Measurements from ENCODE around the gene INTS11.
"Not testable (repeated sequence)": the region's sequence is repeated elsewhere in the genome, so short reads cannot be mapped to it uniquely, and the experiment has no call there.

The INTS11 gene

DNA sequence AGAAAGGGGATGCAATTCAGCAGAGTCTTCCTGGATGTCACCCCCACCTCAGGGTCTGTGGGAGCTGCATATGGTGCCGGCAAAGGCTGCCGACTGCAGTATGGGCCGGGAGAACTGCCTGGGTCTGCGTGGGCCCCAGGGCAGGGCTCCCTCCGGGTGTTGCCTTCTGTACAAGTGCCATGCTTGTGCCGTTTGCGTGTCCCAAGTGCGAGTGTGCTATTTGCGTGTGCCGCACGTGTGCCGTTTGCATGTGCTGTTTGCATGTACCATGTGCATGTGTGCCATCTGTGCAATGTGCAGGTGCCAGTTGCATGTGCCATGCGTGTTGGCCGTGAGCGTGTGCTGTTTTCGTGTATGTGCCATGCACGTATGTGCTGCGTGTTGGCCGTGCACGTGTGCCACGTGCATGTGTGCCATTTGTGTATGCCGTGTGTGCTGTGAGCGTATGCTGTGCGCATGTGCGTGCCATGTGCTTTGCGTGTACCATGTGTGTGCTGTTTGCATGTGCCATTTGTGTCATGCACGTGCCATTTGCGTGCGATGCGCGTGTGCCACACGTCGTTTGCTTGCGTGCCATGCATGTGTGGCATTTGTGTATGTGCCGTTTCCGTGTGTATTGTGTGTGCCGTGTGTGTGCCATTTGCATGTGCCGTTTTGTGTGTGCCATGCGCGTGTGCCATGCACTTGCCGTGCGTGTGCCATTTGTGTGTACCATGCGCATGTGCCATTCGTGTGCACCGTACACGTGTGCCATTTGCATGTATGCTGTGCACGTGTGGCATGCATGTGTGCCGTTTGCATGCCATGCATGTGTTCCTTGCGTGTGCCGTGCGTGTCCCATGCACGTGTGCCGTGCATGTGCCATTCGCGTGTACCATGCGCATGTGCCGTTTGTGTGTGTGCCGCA is 5.1 kb upstream of the INTS11 start:
- no peak for DNase-seq

DNA sequence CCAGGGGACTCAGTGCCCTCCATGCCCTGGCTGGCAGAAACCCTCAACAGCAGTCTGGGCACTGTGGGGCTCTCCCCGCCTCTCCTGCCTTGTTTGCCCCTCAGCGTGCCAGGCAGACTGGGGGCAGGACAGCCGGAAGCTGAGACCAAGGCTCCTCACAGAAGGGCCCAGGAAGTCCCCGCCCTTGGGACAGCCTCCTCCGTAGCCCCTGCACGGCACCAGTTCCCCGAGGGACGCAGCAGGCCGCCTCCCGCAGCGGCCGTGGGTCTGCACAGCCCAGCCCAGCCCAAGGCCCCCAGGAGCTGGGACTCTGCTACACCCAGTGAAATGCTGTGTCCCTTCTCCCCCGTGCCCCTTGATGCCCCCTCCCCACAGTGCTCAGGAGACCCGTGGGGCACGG is 3.8 kb upstream of the INTS11 start:
- no peak for DNase-seq

GRCh38 chr1:1327291-1327690 is 2.8 kb upstream of the INTS11 start:
- no peak for DNase-seq

GRCh38 chr1:1326075-1326605 is 1.7 kb upstream of the INTS11 start:
- DNase-seq = no peak

GRCh38 chr1:1325288-1326074 is 1.0 kb upstream of the INTS11 start:
- DNase-seq = no peak

- no peak for DNase-seq
These were observed 356 bp downstream of the INTS11 start for GRCh38 chr1:1324084-1324523.

DNA sequence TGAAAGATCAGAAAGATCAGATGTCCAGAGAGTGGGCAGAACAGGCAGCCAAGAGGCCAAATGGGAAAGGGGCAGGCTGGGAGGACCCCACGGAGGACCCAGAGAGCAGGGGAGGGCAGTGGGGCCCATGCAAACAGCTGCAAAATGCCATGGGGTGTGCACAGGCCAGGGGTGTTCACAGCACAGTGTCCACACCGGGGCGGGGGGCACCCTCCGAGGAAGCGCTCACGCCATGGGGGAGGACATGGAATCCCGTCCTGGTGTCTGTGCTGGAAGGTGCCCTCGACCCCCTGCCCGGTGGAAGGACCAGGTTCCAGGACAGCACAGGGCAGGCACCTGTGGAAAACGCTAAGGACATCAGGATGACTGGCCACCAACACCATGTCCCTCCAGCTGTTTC is 1.5 kb downstream of the INTS11 start:
- no peak for DNase-seq

- no peak for DNase-seq
These were observed 2.0 kb downstream of the INTS11 start for GRCh38 chr1:1322418-1322817.

- DNase-seq = no peak
These were observed 3.0 kb downstream of the INTS11 start for GRCh38 chr1:1321477-1321876.

DNA sequence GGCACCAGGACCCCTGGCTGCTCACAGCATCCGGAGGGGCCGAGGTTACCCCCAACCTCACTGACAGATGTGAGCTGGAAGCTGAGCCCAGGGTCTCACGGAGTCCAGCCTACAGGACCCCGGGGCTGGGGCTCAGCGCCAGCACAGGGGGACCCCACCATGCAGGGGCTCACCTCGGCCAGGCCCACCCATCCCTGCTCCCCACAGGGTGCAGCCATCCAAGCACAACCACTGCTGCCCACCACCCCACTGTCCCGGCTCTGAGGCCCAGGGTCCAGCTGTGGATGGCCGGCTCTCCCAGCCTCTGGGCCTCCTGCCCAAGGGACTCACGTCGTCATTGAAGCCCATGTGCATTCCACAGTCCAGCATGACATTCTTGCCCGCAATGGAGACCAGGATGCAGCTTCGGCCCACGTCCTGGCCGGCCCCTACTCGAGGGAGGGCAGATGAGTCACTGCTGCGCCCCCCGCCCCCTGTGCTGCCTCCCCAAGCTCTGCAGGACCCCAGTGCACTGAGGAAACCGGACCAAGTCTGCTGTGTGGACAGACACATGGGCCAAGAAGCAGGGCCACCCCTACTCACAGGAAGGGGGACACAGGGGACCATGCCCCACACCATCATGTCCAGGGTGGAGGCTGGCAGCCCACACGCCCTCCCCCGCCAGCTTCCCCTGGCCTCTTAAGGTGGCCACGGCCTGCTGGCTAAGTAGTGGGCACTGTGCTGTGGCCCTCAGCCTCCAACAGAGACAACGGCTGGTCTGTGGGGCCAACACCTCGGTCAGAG is 3.6 kb downstream of the INTS11 start:
- no peak for DNase-seq

- DNase-seq = no peak
These were observed 4.9 kb downstream of the INTS11 start for GRCh38 chr1:1319646-1319941.

- DNase-seq = no peak
These were observed 5.4 kb downstream of the INTS11 start for GRCh38 chr1:1318777-1319645.

GRCh38 chr1:1318131-1318652 is 6.3 kb downstream of the INTS11 start:
- DNase-seq = no peak

GRCh38 chr1:1317420-1317819 is 7.0 kb downstream of the INTS11 start:
- DNase-seq = no peak

DNA sequence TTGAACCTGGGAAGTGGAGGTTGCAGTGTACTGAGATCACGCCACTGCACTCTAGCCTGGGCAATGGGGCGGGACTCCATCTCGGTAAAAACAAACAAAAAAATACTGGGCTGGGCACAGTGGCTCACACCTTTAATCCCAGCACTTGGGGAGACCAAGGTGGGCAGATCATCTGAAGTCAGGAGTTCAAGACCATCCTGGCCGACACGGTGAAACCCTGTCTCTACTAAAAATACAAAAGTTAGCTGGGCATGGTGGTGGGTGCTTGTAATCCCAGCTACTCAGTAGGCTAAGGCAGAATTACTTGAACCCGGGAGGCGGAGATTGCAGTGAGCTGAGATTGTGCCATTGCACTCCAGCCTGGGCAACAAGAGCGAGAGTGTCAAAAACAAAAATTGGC is 8.3 kb downstream of the INTS11 start:
- DNase-seq = not testable (repeated sequence)

GRCh38 chr1:1315435-1315954 is 9.0 kb downstream of the INTS11 start:
- DNase-seq = no peak

DNA sequence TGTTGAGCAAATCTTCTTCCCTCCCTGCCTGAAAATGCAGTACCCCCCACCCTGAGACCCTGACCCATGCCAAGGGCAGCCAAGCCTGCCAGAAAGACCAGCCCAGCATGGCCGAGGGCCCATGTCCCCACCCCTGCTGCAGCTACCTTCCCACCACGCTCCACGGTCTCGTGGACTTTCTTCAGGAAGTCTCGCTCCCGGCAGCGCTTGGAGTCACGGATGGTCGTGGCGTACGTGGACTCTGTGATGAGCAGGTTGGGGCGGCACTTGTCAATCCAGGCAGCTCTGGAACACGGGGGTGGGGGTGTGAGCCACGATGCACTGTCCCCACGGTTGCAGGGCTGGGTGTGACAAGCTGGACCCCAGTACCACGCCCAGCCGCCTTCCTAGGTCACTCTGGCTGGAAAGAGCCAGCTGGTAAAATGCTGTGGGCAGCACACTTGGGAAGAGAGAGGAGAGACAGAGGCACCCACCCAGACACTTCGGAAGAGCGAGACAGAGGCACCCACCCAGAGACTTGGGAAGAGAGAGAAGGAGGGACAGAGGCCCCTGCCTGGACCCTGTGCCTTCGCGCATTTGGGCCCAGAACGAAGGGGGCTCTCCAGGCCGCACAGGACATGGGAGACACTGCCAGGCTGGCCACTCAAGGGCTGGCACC is 9.7 kb downstream of the INTS11 start:
- no peak for DNase-seq

DNA sequence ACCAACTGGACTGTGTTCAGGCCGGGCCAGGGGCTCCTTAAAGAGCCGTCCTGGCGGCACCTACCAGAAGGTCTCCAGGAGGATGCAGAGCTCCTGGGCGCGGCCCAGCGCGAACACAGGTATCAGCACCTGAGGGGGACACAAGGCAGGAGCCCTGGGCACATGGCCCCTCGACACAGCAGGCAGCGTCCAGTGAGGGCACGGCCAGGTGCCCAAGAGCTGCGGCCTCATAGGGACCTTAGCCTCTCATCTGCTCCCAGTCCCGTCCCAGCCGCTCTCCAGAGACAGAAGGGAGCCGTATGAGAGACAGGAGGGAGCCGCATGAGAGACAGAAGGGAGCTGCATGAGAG is 10.2 kb downstream of the INTS11 start:
- DNase-seq = no peak

- no peak for DNase-seq
These were observed 10.8 kb downstream of the INTS11 start for GRCh38 chr1:1313500-1314236.

Measured in inflammatory macrophage treated with lipopolysaccharide for 4 hours (primary cell).